OCI-LY3 (cell line): ENCODE data around the gene OR2Y1.

Experiments
- EZH2phosphoT487 ChIP-seq: fragments of 200-600 bp; shearing (Covaris generic); IDR thresholded peaks from 2 replicates; pipeline ENCODE4 v1.6.1; 2018; ENCODE audit warnings: antibody characterized with exemption, mixed run types, low read depth
- TF ChIP-seq, protein P1 (sequence below): fragments of 200-600, 300-600 bp; sonication (generic); IDR thresholded peaks from 2 replicates; pipeline ENCODE4 v1.5.1; 2014; ENCODE audit warnings: antibody characterized with exemption, low read length, low read depth

DNA sequence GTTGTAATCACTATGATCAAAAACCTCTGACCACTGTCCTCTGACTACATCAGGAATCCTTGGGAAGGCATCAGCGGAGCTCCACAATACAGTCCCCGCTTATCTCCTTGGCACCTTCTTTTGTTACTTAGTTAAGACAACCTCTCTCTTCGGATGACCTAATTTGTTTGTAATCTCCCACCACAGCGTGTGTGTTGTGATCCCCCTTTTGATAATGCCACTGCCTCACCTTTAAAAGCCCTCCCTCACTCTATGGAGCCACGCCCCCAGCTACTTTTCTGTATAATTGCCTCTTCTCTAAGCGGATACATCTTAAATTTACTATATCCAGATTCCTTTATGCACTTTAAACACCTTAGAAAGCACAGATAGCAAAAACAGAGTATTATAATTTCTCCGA is 35.9 kb downstream of the OR2Y1 start:
- TF ChIP-seq, protein P1, sequence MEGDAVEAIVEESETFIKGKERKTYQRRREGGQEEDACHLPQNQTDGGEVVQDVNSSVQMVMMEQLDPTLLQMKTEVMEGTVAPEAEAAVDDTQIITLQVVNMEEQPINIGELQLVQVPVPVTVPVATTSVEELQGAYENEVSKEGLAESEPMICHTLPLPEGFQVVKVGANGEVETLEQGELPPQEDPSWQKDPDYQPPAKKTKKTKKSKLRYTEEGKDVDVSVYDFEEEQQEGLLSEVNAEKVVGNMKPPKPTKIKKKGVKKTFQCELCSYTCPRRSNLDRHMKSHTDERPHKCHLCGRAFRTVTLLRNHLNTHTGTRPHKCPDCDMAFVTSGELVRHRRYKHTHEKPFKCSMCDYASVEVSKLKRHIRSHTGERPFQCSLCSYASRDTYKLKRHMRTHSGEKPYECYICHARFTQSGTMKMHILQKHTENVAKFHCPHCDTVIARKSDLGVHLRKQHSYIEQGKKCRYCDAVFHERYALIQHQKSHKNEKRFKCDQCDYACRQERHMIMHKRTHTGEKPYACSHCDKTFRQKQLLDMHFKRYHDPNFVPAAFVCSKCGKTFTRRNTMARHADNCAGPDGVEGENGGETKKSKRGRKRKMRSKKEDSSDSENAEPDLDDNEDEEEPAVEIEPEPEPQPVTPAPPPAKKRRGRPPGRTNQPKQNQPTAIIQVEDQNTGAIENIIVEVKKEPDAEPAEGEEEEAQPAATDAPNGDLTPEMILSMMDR: no peak
- TF ChIP-seq EZH2phosphoT487: no peak
